HEK293T (cell line): ENCODE measurements around the gene KCNAB2.

Experiments
- ARNT ChIP-seq: fragments of 450-650 bp; IDR thresholded peaks from 2 replicates; pipeline ENCODE4 v1.6.1; 2017; ENCODE audit warnings: mild to moderate bottlenecking
- ELF4 ChIP-seq: fragments of 450-650 bp; IDR thresholded peaks from 2 replicates; pipeline ENCODE4 v1.6.1; 2017; ENCODE audit warnings: antibody characterized with exemption
- FOXA1 ChIP-seq: fragments of 450-650 bp; IDR thresholded peaks from 2 replicates; pipeline ENCODE4 v1.6.1; 2016; ENCODE audit warnings: mild to moderate bottlenecking
- FOXK2 ChIP-seq: fragments of 450-650 bp; IDR thresholded peaks from 2 replicates; pipeline ENCODE4 v1.6.1; 2016; ENCODE audit warnings: mild to moderate bottlenecking
- HDGF ChIP-seq: fragments of 450-650 bp; IDR thresholded peaks from 2 replicates; pipeline ENCODE4 v1.6.1; 2017; ENCODE audit warnings: antibody characterized with exemption, borderline replicate concordance
- L3MBTL2 ChIP-seq: fragments of 450-650 bp; conservative IDR thresholded peaks from 2 replicates; pipeline ENCODE4 v1.6.1; 2016; ENCODE audit warnings: mild to moderate bottlenecking
- NFRKB ChIP-seq: fragments of 450-650 bp; IDR thresholded peaks from 2 replicates; pipeline ENCODE4 v1.6.1; 2016; ENCODE audit warnings: mild to moderate bottlenecking, moderate library complexity
- SP1 ChIP-seq: fragments of 450-650 bp; IDR thresholded peaks from 2 replicates; pipeline ENCODE4 v1.6.1; 2017
- SUZ12 ChIP-seq: fragments of 450-650 bp; IDR thresholded peaks from 2 replicates; pipeline ENCODE4 v1.6.1; 2016; ENCODE audit warnings: mild to moderate bottlenecking
- ZNF384 ChIP-seq: fragments of 450-650 bp; IDR thresholded peaks from 2 replicates; pipeline ENCODE4 v1.6.1; 2016

- TF ChIP-seq SUZ12 (no peak), ZNF384 (no peak), HDGF (no peak), SP1 (no peak), L3MBTL2 (no peak), ARNT (no peak), ELF4 (no peak), FOXA1 (no peak), FOXK2 (no peak), NFRKB (no peak)
Measured at GRCh38 chr1:6024376-6024775, 21.3 kb upstream of the KCNAB2 start.
